HCT116 (cell line): ENCODE results near the gene SUFU. TPM values are rescaled to one million over a fixed set of nuclear protein-coding genes. Genes with fewer than 3 reads are reported as not detected.

Experiments
- ATAC-seq: fragments of 200-7000 bp; cut with Tn5 transposase; 2 replicates; pipeline ENCODE4 v1.9.1; 2020; ENCODE audit warnings: mild to moderate bottlenecking, moderate library complexity
- BruUV-seq: library from RNA; stranded (reverse); fragments of 400-500 nt; replicated peaks from 2 replicates; lab custom pipeline; 2021; lab: Mats Ljungman, UMichigan
- CTCF ChIA-PET: fragments of 300-600 bp; sonication (Branson Sonifier 250); formaldehyde crosslinking; loops from one replicate; lab custom pipeline; 2021; ENCODE audit warnings: antibody characterized with exemption; lab: Charles Lee
- POLR2A ChIA-PET: fragments of 300-600, 350-600 bp; sonication (Branson Sonifier 250); formaldehyde crosslinking; loops from one replicate; lab custom pipeline; 2021; ENCODE audit warnings: antibody characterized with exemption; lab: Charles Lee
- RAD21 ChIA-PET, 2 experiments: fragments of 300-600 bp; sonication (Branson Sonifier 250); formaldehyde crosslinking; loops; one replicate each; lab custom pipeline; 2023; ENCODE audit warnings: low total read pairs in 2 of 2; ENCODE audit not compliant: uncharacterized antibody in 2 of 2, unreplicated experiment in 2 of 2, low non-redundant PET in 1 of 2; lab: Charles Lee
- DNase-seq: peaks from one replicate; pipeline ENCODE4 v3.0.0-alpha.2; 2010; ENCODE audit warnings: low read depth, low spot score
- H2AFZ ChIP-seq: fragments of 200-600 bp; shearing (Covaris generic), sonication (generic); 2 replicates; pipeline ENCODE4 v1.6.1; 2017; ENCODE audit warnings: low read depth, mixed run types, mixed read lengths, antibody characterized with exemption, low read length; ENCODE audit not compliant: poor library complexity, severe bottlenecking
- H3K27ac ChIP-seq: 2 replicates; pipeline ENCODE4 v1.5.1; 2012; ENCODE audit warnings: low read depth, low read length
- H3K27me3 ChIP-seq: fragments of 200-600 bp; sonication (generic); 2 replicates; pipeline ENCODE4 v1.6.1; 2016; ENCODE audit warnings: mixed run types, low read length, mixed read lengths; ENCODE audit not compliant: insufficient read depth
- H3K36me3 ChIP-seq, 2 experiments: fragments of 200-500 bp in 1 of 2; fragments of 200-600 bp in 1 of 2; sonication (Bioruptor generic) in 1 of 2; sonication (generic) in 1 of 2; 2 replicates each; pipeline versions ENCODE4 v1.5.1 to v1.6.1; 2014 to 2016; ENCODE audit warnings: low read length in 2 of 2, inconsistent platforms in 1 of 2, mixed read lengths in 1 of 2, mixed run types in 1 of 2; ENCODE audit not compliant: insufficient read depth in 2 of 2, control insufficient read depth in 1 of 2
- H3K4me1 ChIP-seq, 2 experiments: fragments of 200-600 bp in 1 of 2; sonication (generic) in 1 of 2; 2 replicates each; pipeline versions ENCODE4 v1.5.1 to v1.6.1; 2012 to 2017; ENCODE audit warnings: low read length in 2 of 2, inconsistent platforms in 1 of 2, mild to moderate bottlenecking in 1 of 2, mixed read lengths in 1 of 2, mixed run types in 1 of 2, moderate library complexity in 1 of 2; ENCODE audit not compliant: insufficient read depth in 2 of 2, control insufficient read depth in 1 of 2
- H3K4me2 ChIP-seq: fragments of 200-600 bp; sonication (generic); 2 replicates; pipeline ENCODE4 v1.6.1; 2017; ENCODE audit warnings: mixed run types, low read length, mixed read lengths
- H3K4me3 ChIP-seq, 2 experiments: fragments of 200-600 bp in 1 of 2; sonication (generic) in 1 of 2; replicated peaks in 1 of 2; 2 replicates each; pipeline ENCODE4 v1.5.1; 2011 to 2016; ENCODE audit warnings: low read length in 2 of 2, control low read depth in 1 of 2, low read depth in 1 of 2, mild to moderate bottlenecking in 1 of 2, mixed read lengths in 1 of 2, mixed run types in 1 of 2
- H3K79me2 ChIP-seq: fragments of 200-600 bp; sonication (generic); 2 replicates; pipeline ENCODE4 v1.6.1; 2017; ENCODE audit warnings: mild to moderate bottlenecking, mixed run types, low read length, moderate library complexity, mixed read lengths; ENCODE audit not compliant: insufficient read depth
- H3K9ac ChIP-seq: fragments of 200-600 bp; sonication (generic); 2 replicates; pipeline ENCODE4 v1.6.1; 2016; ENCODE audit warnings: low read length, mixed read lengths
- H3K9me2 ChIP-seq: fragments of 200-600 bp; sonication (generic), shearing (Covaris generic); 2 replicates; pipeline ENCODE4 v1.6.1; 2017; ENCODE audit warnings: mixed run types, mild to moderate bottlenecking, moderate library complexity; ENCODE audit not compliant: insufficient read depth
- H3K9me3 ChIP-seq, 2 experiments: fragments of 200-500 bp in 1 of 2; fragments of 200-600 bp in 1 of 2; sonication (Bioruptor generic) in 1 of 2; sonication (generic) in 1 of 2; 2 replicates each; pipeline ENCODE4 v1.6.1; 2014 to 2017; ENCODE audit warnings: low read length in 2 of 2, mixed read lengths in 2 of 2, inconsistent platforms in 1 of 2, low read depth in 1 of 2, mild to moderate bottlenecking in 1 of 2, mixed run types in 1 of 2, moderate library complexity in 1 of 2; ENCODE audit not compliant: control insufficient read depth in 1 of 2, insufficient read depth in 1 of 2
- H4K20me1 ChIP-seq: fragments of 200-600 bp; sonication (generic), shearing (Covaris generic); 2 replicates; pipeline ENCODE4 v1.6.1; 2017; ENCODE audit warnings: mixed run types, mild to moderate bottlenecking, moderate library complexity; ENCODE audit not compliant: insufficient read depth
- ATF3 ChIP-seq: IDR thresholded peaks from 2 replicates; pipeline ENCODE4 v1.6.1; 2012
- CEBPB ChIP-seq: IDR thresholded peaks from 2 replicates; pipeline ENCODE4 v1.6.1; 2012; ENCODE audit warnings: low read depth
- CTCF ChIP-seq, 3 experiments: fragments of 200-600 bp in 1 of 3; sonication (generic) in 1 of 3; IDR thresholded peaks in 2 of 3; conservative IDR thresholded peaks in 1 of 3; 2 replicates each; pipeline ENCODE4 v1.5.1; 2012 to 2017; ENCODE audit warnings: low read depth in 2 of 3, low read length in 2 of 3, antibody characterized with exemption in 1 of 3, borderline replicate concordance in 1 of 3, control low read depth in 1 of 3, mild to moderate bottlenecking in 1 of 3, mixed read lengths in 1 of 3, mixed run types in 1 of 3, moderate library complexity in 1 of 3; ENCODE audit not compliant: insufficient read depth in 1 of 3
- EZH2 ChIP-seq: fragments of 200-600 bp; sonication (generic); IDR thresholded peaks from 2 replicates; pipeline ENCODE4 v1.6.1; 2017; ENCODE audit warnings: antibody characterized with exemption, mixed run types
- EZH2phosphoT487 ChIP-seq: fragments of 200-600 bp; IDR thresholded peaks from 2 replicates; pipeline ENCODE4 v1.6.1; 2018; ENCODE audit warnings: antibody characterized with exemption, borderline replicate concordance
- FOSL1 ChIP-seq: IDR thresholded peaks from 2 replicates; pipeline ENCODE4 v1.6.1; 2012; ENCODE audit warnings: low read depth
- POLR2A ChIP-seq: IDR thresholded peaks from 2 replicates; pipeline ENCODE4 v1.7.0; 2011; ENCODE audit warnings: borderline replicate concordance; ENCODE audit not compliant: insufficient read depth, insufficient read length; ENCODE audit errors: extremely low read depth
- POLR2AphosphoS5 ChIP-seq: IDR thresholded peaks from 2 replicates; pipeline ENCODE4 v1.6.1; 2011; ENCODE audit warnings: mild to moderate bottlenecking, low read depth, low read length, moderate library complexity
- SP1 ChIP-seq: IDR thresholded peaks from 2 replicates; pipeline ENCODE4 v1.6.1; 2012; ENCODE audit warnings: low read depth
- YY1 ChIP-seq: IDR thresholded peaks from 2 replicates; pipeline ENCODE4 v1.6.1; 2011; ENCODE audit warnings: low read length, low read depth, moderate library complexity, mild to moderate bottlenecking; ENCODE audit not compliant: insufficient replicate concordance; ENCODE audit errors: extremely low read depth
- ZNF274 ChIP-seq: fragments of 200-500 bp; sonication (Bioruptor generic); IDR thresholded peaks from 2 replicates; pipeline ENCODE4 v1.6.1; 2014; ENCODE audit warnings: mild to moderate bottlenecking, low read depth, low read length, inconsistent platforms
- intact Hi-C: fragments of 100-400 bp; cut with micrococcal nuclease; formaldehyde crosslinking; loops from 2 replicates; pipeline ENCODE4 v1.10.0; 2022
- total RNA-seq: library from RNA; stranded (reverse); gene quantifications from one replicate; pipeline ENCODE4 v1.2.1, GENCODE V29; 2021; ENCODE audit not compliant: unreplicated experiment

Gene SUFU
- total RNA-seq, 1 experiment from 2014 or later = 18.8 TPM

- TF ChIP-seq ATF3 (no peak), POLR2AphosphoS5 (no peak)
Measured at GRCh38 chr10:102511583-102512274, 8.0 kb downstream of the SUFU start (continued).

GRCh38 chr10:102514487-102515311 lies 10.9 kb downstream of the SUFU start:
- H3K4me3 ChIP-seq = no peak overlapping the region
- H3K79me2 ChIP-seq = no peaks in the 10 kb centered on the region; the same call in 1 of the 2 replicates
- DNase-seq (no peak), ATAC-seq (no peak)
- POLR2A ChIA-PET = interaction anchor here (0.7 kb wide), 1 partner anchor 12 kb away, joined by 3 read pairs; the partner anchor contains the start of gene ACTR1A
- peaks cover 12 to 16% of the 10 kb centered on the region in 2 experiments for H3K36me3 ChIP-seq
- no peak overlapping the region for H2AFZ ChIP-seq
- BruUV-seq = no TSS peak
- H3K27me3 ChIP-seq = no peaks in the 10 kb centered on the region
- CTCF ChIA-PET = no interaction called here
- intact Hi-C loops = no loop called here
- no peaks in the 10 kb centered on the region for H3K9me3 ChIP-seq
- no peak overlapping the region for H3K9ac ChIP-seq
- no peaks in the 10 kb centered on the region for H3K4me1 ChIP-seq
- no peak for TF ChIP-seq YY1
- TF ChIP-seq POLR2AphosphoS5 = no peak
- TF ChIP-seq, all 23 proteins: peak for 0
- no peaks in the 10 kb centered on the region for H3K9me2 ChIP-seq
- H4K20me1 ChIP-seq = no peaks in the 10 kb centered on the region
- no peak overlapping the region for H3K27ac ChIP-seq
- RAD21 ChIA-PET = no interaction called here
- H3K4me2 ChIP-seq = no peak overlapping the region

GRCh38 chr10:102515724-102516123 lies 12.0 kb downstream of the SUFU start:
- TF ChIP-seq CTCF (IDR thresholded peaks at IDR 0.05 in 2 of 3, conservative IDR thresholded peaks at IDR 0.05 in 1 of 3; ENCODE audit: borderline replicate concordance in 1 of 3, insufficient read depth in 1 of 3, low read depth in 2 of 3, low read length in 2 of 3) (no peak), ZNF274 (no peak), POLR2AphosphoS5 (no peak), EZH2 (no peak), EZH2phosphoT487 (no peak), YY1 (no peak), POLR2A (no peak), CEBPB (no peak), SP1 (no peak), FOSL1 (no peak)
- Histone ChIP-seq H3K36me3 (peaks cover 12% of the 10 kb centered on the region in 2 experiments), H3K27ac (no peak overlapping the region), H3K4me2 (no peak overlapping the region), H3K9me2 (no peaks in the 10 kb centered on the region), H3K4me3 (no peak overlapping the region), H4K20me1 (no peaks in the 10 kb centered on the region), H3K9ac (no peak overlapping the region), H2AFZ (no peak overlapping the region), H3K9me3 (no peaks in the 10 kb centered on the region), H3K27me3 (no peaks in the 10 kb centered on the region), H3K79me2 (no peaks in the 10 kb centered on the region; the same call in 1 of the 2 replicates), H3K4me1 (no peaks in the 10 kb centered on the region)
- BruUV-seq = no TSS peak
- intact Hi-C loops = no loop called here
- ChIA-PET POLR2A (no interaction called here), RAD21 (no interaction called here), CTCF (interaction anchor here (1.2 kb wide), 1 partner anchor 12 kb away, joined by 3 read pairs; the partner anchor contains the start of gene SUFU)
- ATAC-seq (no peak), DNase-seq (no peak)
